HepG2 (cell line): Measurements from ENCODE around the gene CRIM1. TPM values are rescaled to one million over a fixed set of nuclear protein-coding genes. Genes with fewer than 3 reads are reported as not detected.

Experiments
- ATAC-seq: fragments of 200-7000 bp; cut with Tn5 transposase; 3 replicates; pipeline ENCODE4 v1.9.1; 2020; ENCODE audit warnings: mild to moderate bottlenecking, moderate library complexity
- BruUV-seq: library from RNA; stranded (reverse); fragments of 400-500 nt; replicated peaks from 2 replicates; lab custom pipeline; 2021; lab: Mats Ljungman, UMichigan
- CTCF ChIA-PET: fragments of 300-600 bp; formaldehyde crosslinking; extraction: SDS; loops from one replicate; lab custom pipeline; 2021; ENCODE audit warnings: low total read pairs, inconsistent platforms, low intra/inter-chr PET ratio; lab: Yijun Ruan, JAX
- POLR2A ChIA-PET: fragments of 350-600 bp; sonication (Branson Sonifier 250); formaldehyde crosslinking; loops from one replicate; lab custom pipeline; 2020; ENCODE audit warnings: antibody characterized with exemption, inconsistent platforms; lab: Yijun Ruan, JAX
- DNase-seq: peaks from one replicate; pipeline ENCODE4 v3.0.0-alpha.2; 2015; ENCODE audit warnings: low spot score
- FAIRE-seq: peaks from 3 replicates; lab custom pipeline; 2011; peaks lifted over from hg19 to GRCh38; lab: Jason Lieb, UNC
- H2AFZ ChIP-seq: one replicate; pipeline ENCODE4 v1.6.1; 2011; ENCODE audit warnings: low read length, inconsistent platforms
- H3K27ac ChIP-seq: fragments of 300-600 bp; 3 replicates; pipeline ENCODE4 v1.8.0; 2011; ENCODE audit warnings: mixed run types, mild to moderate bottlenecking, mixed read lengths, low read length, inconsistent platforms; ENCODE audit not compliant: insufficient read depth; ENCODE audit errors: extremely low read length
- H3K27me3 ChIP-seq, 2 experiments: fragments of 200-600 bp in 1 of 2; 2 replicates in 1 of 2; 3 replicates in 1 of 2; pipeline versions ENCODE4 v1.6.0 to v1.8.0; 2011; ENCODE audit warnings: low read length in 2 of 2, mild to moderate bottlenecking in 2 of 2, moderate library complexity in 2 of 2, inconsistent platforms in 1 of 2; ENCODE audit not compliant: insufficient read depth in 2 of 2, control insufficient read depth in 1 of 2
- H3K36me3 ChIP-seq, 2 experiments: fragments of 200-600 bp in 1 of 2; replicated peaks in 1 of 2; 2 replicates in 1 of 2; 3 replicates in 1 of 2; pipeline versions ENCODE4 v1.5.1 to v1.8.0; 2011; ENCODE audit warnings: low read length in 2 of 2, inconsistent platforms in 1 of 2; ENCODE audit not compliant: insufficient read depth in 2 of 2, control insufficient read depth in 1 of 2
- H3K4me1 ChIP-seq: 2 replicates; pipeline ENCODE4 v1.5.1; 2012; ENCODE audit warnings: low read length, inconsistent platforms; ENCODE audit not compliant: insufficient read depth
- H3K4me2 ChIP-seq: 2 replicates; pipeline ENCODE4 v1.6.0; 2011; ENCODE audit warnings: low read depth, low read length, inconsistent platforms
- H3K4me3 ChIP-seq, 3 experiments: fragments of 200-600 bp in 1 of 3; sonication (generic), shearing (Covaris generic) in 1 of 3; replicated peaks in 1 of 3; 2 replicates each; pipeline ENCODE4 v1.5.1; 2011 to 2016; ENCODE audit warnings: low read length in 3 of 3, inconsistent platforms in 2 of 3, low read depth in 2 of 3, mild to moderate bottlenecking in 2 of 3, control low read depth in 1 of 3, mixed read lengths in 1 of 3; ENCODE audit not compliant: insufficient read depth in 1 of 3
- H3K79me2 ChIP-seq: one replicate; pipeline ENCODE4 v1.6.1; 2011; ENCODE audit warnings: low read length, inconsistent platforms; ENCODE audit not compliant: insufficient read depth
- H3K9ac ChIP-seq: 2 replicates; pipeline ENCODE4 v1.6.0; 2011; ENCODE audit warnings: mild to moderate bottlenecking, low read depth, low read length, inconsistent platforms; ENCODE audit not compliant: insufficient read depth
- H3K9me3 ChIP-seq: 2 replicates; pipeline ENCODE4 v1.5.1; 2012; ENCODE audit warnings: mild to moderate bottlenecking, low read length
- H4K20me1 ChIP-seq: 2 replicates; pipeline ENCODE4 v1.6.0; 2011; ENCODE audit warnings: inconsistent platforms, mild to moderate bottlenecking, low read length, moderate library complexity; ENCODE audit not compliant: insufficient read depth
- CBFB ChIP-seq: sonication (generic); formaldehyde crosslinking; IDR thresholded peaks from 2 replicates; pipeline ENCODE4 v1.4.0; 2020; ENCODE audit warnings: missing genetic modification reagents
- CHD2 ChIP-seq: IDR thresholded peaks from 2 replicates; pipeline ENCODE4 v1.6.1; 2011; ENCODE audit warnings: low read depth, low read length, improper control_type of control experiment
- GMEB2 ChIP-seq: IDR thresholded peaks from 2 replicates; pipeline ENCODE4 v1.6.1; 2016; ENCODE audit warnings: missing biosample characterization, missing genetic modification reagents, low read depth
- MAFF ChIP-seq: IDR thresholded peaks from 2 replicates; pipeline ENCODE4 v1.6.1; 2011; ENCODE audit warnings: low read depth, low read length, improper control_type of control experiment
- MAFK ChIP-seq, 2 experiments: IDR thresholded peaks in 1 of 2; conservative IDR thresholded peaks in 1 of 2; 2 replicates each; pipeline ENCODE4 v1.6.1; 2011; ENCODE audit warnings: improper control_type of control experiment in 2 of 2, low read length in 2 of 2
- SOX5 ChIP-seq: IDR thresholded peaks from 2 replicates; pipeline ENCODE4 v1.6.1; 2016; ENCODE audit warnings: borderline replicate concordance
- SP5 ChIP-seq: IDR thresholded peaks from 2 replicates; pipeline ENCODE4 v1.6.1; 2016; ENCODE audit warnings: low read depth, borderline replicate concordance
- THYN1 ChIP-seq: sonication (generic); formaldehyde crosslinking; IDR thresholded peaks from 2 replicates; pipeline ENCODE4 v1.8.1; 2023; ENCODE audit warnings: low read depth, mild to moderate bottlenecking, moderate library complexity, missing genetic modification reagents, borderline replicate concordance
- ZBTB10 ChIP-seq: sonication (generic); formaldehyde crosslinking; IDR thresholded peaks from 2 replicates; pipeline ENCODE4 v1.4.0; 2020; ENCODE audit warnings: missing genetic modification reagents, borderline replicate concordance
- ZNF225 ChIP-seq: sonication (generic); formaldehyde crosslinking; IDR thresholded peaks from 2 replicates; pipeline ENCODE4 v1.4.0; 2020; ENCODE audit warnings: mild to moderate bottlenecking, missing genetic modification reagents
- ZNF430 ChIP-seq: sonication (generic); formaldehyde crosslinking; IDR thresholded peaks from 2 replicates; pipeline ENCODE4 v1.9.0; 2021; ENCODE audit warnings: mild to moderate bottlenecking, missing genetic modification reagents
- ZNF816 ChIP-seq: sonication (generic); formaldehyde crosslinking; IDR thresholded peaks from 2 replicates; pipeline ENCODE4 v1.8.0; 2022; ENCODE audit warnings: missing genetic modification reagents, mild to moderate bottlenecking, borderline replicate concordance
- ZNF883 ChIP-seq: sonication (generic); formaldehyde crosslinking; IDR thresholded peaks from 2 replicates; pipeline ENCODE4 v1.5.1; 2020; ENCODE audit warnings: mild to moderate bottlenecking, missing genetic modification reagents; ENCODE audit errors: not compliant biosample characterization
- WGBS: methylation state at CpG from one replicate; pipeline ENCODE4 v1.1.6; 2017; ENCODE audit warnings: low lambda C conversion rate; 5-methylcytosine and 5-hydroxymethylcytosine counted together
- in situ Hi-C: cut with HindIII; loops from 2 replicates; pipeline ENCODE4 v1.10.0; 2017; ENCODE audit warnings: low pct_unique_long_range_greater_than_20kb; ENCODE audit not compliant: extremely low pct_ligation_motif_present
- intact Hi-C: fragments of 100-400 bp; cut with micrococcal nuclease; formaldehyde crosslinking; loops from one replicate; pipeline ENCODE4 v1.10.0; 2022; ENCODE audit not compliant: unreplicated experiment
- polyA plus RNA-seq, 8 experiments: library from polyadenylated mRNA; depleted of rRNA in 3 of 8; stranded (reverse) in 7 of 8; unstranded in 1 of 8; fragments of >200 nt; fragmentation: Illumina TruSeq in 4 of 8; extraction: Trizol in 4 of 8; gene quantifications; 2 replicates each; pipeline versions ENCODE4 v1.2.1 to v1.2.3, GENCODE V29; 2011 to 2016; ENCODE audit warnings: low read depth in 4 of 8, missing spikeins in 1 of 8, mixed read lengths in 1 of 8; ENCODE audit not compliant: insufficient read depth in 1 of 8
- total RNA-seq, 5 experiments: library from RNA; depleted of rRNA; stranded (reverse); fragments of >200 nt; fragmentation: Illumina TruSeq; extraction: Trizol; gene quantifications; 2 replicates each; pipeline ENCODE4 v1.2.3, GENCODE V29; 2016; ENCODE audit warnings: low read depth in 1 of 5
- TF ChIP-seq, protein P1 (sequence below): sonication (generic); formaldehyde crosslinking; IDR thresholded peaks from 2 replicates; pipeline ENCODE4 v1.5.1; 2020; ENCODE audit warnings: mild to moderate bottlenecking, missing genetic modification reagents, borderline replicate concordance

CRIM1 gene
- total and polyA plus RNA-seq, 2 of the 13 experiments (the other 11 are each of a cell fraction or from before 2014, with no cell fraction given): 39.1 to 69.9 TPM

GRCh38 chr2:36540986-36541754, 185.6 kb downstream of the CRIM1 start:
- no peaks in the 10 kb centered on the region for H3K9me3 ChIP-seq
- intact Hi-C loops: no loop called here
- ATAC-seq (no peak), DNase-seq (no peak), FAIRE-seq (peak; percentile 12)
- no peak overlapping the region for H3K9ac ChIP-seq
- ChIA-PET POLR2A (no interaction called here), CTCF (no interaction called here)
- H3K4me3 ChIP-seq: no peak overlapping the region
- no peaks in the 10 kb centered on the region for H3K27me3 ChIP-seq
- peaks cover 30 to 83% of the 10 kb centered on the region in 2 experiments for H3K36me3 ChIP-seq
- H3K4me2 ChIP-seq: no peak overlapping the region
- 88% methylated on average over 11 of the region's 11 CpGs for WGBS
- H4K20me1 ChIP-seq: no peaks in the 10 kb centered on the region
- H2AFZ ChIP-seq: no peak overlapping the region
- BruUV-seq: no TSS peak
- in situ Hi-C loops: loop anchor here (10.0 kb wide), 1 partner anchor 124 kb away; no protein-coding TSS in a partner anchor
- H3K79me2 ChIP-seq: no peaks in the 10 kb centered on the region
- no peak overlapping the region for H3K27ac ChIP-seq
- no peaks in the 10 kb centered on the region for H3K4me1 ChIP-seq
- no peak for TF ChIP-seq ZNF225 (CRISPR knock-in tag)
- TF ChIP-seq, protein P1, sequence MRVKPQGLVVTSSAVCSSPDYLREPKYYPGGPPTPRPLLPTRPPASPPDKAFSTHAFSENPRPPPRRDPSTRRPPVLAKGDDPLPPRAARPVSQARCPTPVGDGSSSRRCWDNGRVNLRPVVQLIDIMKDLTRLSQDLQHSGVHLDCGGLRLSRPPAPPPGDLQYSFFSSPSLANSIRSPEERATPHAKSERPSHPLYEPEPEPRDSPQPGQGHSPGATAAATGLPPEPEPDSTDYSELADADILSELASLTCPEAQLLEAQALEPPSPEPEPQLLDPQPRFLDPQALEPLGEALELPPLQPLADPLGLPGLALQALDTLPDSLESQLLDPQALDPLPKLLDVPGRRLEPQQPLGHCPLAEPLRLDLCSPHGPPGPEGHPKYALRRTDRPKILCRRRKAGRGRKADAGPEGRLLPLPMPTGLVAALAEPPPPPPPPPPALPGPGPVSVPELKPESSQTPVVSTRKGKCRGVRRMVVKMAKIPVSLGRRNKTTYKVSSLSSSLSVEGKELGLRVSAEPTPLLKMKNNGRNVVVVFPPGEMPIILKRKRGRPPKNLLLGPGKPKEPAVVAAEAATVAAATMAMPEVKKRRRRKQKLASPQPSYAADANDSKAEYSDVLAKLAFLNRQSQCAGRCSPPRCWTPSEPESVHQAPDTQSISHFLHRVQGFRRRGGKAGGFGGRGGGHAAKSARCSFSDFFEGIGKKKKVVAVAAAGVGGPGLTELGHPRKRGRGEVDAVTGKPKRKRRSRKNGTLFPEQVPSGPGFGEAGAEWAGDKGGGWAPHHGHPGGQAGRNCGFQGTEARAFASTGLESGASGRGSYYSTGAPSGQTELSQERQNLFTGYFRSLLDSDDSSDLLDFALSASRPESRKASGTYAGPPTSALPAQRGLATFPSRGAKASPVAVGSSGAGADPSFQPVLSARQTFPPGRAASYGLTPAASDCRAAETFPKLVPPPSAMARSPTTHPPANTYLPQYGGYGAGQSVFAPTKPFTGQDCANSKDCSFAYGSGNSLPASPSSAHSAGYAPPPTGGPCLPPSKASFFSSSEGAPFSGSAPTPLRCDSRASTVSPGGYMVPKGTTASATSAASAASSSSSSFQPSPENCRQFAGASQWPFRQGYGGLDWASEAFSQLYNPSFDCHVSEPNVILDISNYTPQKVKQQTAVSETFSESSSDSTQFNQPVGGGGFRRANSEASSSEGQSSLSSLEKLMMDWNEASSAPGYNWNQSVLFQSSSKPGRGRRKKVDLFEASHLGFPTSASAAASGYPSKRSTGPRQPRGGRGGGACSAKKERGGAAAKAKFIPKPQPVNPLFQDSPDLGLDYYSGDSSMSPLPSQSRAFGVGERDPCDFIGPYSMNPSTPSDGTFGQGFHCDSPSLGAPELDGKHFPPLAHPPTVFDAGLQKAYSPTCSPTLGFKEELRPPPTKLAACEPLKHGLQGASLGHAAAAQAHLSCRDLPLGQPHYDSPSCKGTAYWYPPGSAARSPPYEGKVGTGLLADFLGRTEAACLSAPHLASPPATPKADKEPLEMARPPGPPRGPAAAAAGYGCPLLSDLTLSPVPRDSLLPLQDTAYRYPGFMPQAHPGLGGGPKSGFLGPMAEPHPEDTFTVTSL: no peak
- no peak for TF ChIP-seq ZNF883 (CRISPR knock-in tag)
- TF ChIP-seq GMEB2 (CRISPR knock-in tag): no peak
- TF ChIP-seq ZNF816: no peak
- peak; percentile 95 for TF ChIP-seq MAFF
- TF ChIP-seq ZBTB10 (CRISPR knock-in tag): no peak
- no peak for TF ChIP-seq ZNF430 (CRISPR knock-in tag)
- TF ChIP-seq THYN1 (CRISPR knock-in tag): no peak
- no peak for TF ChIP-seq SP5 (CRISPR knock-in tag)
- peak; percentile 95 to 98 for TF ChIP-seq MAFK (conservative IDR thresholded peaks at IDR 0.05 in 1 of 2, IDR thresholded peaks at IDR 0.05 in 1 of 2; ENCODE audit: low read length in 2 of 2)
- TF ChIP-seq CHD2: no peak
- TF ChIP-seq SOX5 (CRISPR knock-in tag): no peak
- no peak for TF ChIP-seq CBFB (CRISPR knock-in tag)
